Measurements from ENCODE around the gene UBC. TPM values are rescaled to one million over a fixed set of nuclear protein-coding genes. Genes with fewer than 3 reads are reported as not detected.

Gene UBC
- total and polyA plus RNA-seq, 9 of the 15 experiments (the other 6 are each of a cell fraction or from before 2014, with no cell fraction given), result 533 to 1,153 (median 813) TPM

DNA sequence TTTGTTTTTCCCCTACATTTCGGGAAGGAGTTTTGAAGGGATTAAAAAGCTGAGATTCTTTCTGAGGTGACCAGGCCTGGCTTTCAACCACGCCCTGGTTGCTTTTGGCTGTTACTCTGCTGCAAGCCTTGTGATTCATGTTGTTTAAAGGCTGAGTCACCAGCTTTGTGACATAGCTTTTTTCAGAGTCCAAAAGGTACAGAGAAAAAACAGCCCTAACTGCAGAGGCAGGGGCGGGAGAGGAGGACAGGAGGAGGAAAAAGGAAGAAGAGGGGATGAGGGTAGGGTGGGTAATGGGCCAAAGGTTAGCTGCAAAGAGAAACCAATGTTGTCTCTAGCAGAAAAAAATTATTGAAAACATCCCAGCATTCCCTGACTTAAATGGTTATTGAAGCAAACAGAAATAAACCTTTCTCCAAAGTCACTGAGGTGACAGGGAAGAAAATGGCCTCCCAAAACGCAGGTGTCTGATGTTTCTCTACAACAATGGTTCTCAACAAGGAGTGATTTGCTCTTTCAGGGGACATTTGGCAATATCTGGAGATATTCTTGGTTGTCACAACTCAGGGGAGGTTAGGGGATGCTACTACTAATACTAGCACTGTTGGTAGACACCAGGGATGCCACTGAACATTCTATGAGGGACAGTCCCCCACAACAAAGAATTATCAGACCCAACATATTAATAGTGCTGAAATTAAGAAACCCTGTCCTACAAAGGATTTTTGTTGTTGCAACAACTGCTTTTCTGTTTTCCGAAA, 2.1 kb upstream of the UBC start (continued):
- TF ChIP-seq JUND (IDR thresholded peaks at IDR 0.05; ENCODE audit: borderline replicate concordance, low read depth, low read length), result peak; percentile 98
- TF ChIP-seq JUND (tag; IDR thresholded peaks at IDR 0.05; ENCODE audit: borderline replicate concordance, low read depth, low read length), result peak; percentile 91; the same call in 1 of the 3 replicates
- TF ChIP-seq, protein P1, sequence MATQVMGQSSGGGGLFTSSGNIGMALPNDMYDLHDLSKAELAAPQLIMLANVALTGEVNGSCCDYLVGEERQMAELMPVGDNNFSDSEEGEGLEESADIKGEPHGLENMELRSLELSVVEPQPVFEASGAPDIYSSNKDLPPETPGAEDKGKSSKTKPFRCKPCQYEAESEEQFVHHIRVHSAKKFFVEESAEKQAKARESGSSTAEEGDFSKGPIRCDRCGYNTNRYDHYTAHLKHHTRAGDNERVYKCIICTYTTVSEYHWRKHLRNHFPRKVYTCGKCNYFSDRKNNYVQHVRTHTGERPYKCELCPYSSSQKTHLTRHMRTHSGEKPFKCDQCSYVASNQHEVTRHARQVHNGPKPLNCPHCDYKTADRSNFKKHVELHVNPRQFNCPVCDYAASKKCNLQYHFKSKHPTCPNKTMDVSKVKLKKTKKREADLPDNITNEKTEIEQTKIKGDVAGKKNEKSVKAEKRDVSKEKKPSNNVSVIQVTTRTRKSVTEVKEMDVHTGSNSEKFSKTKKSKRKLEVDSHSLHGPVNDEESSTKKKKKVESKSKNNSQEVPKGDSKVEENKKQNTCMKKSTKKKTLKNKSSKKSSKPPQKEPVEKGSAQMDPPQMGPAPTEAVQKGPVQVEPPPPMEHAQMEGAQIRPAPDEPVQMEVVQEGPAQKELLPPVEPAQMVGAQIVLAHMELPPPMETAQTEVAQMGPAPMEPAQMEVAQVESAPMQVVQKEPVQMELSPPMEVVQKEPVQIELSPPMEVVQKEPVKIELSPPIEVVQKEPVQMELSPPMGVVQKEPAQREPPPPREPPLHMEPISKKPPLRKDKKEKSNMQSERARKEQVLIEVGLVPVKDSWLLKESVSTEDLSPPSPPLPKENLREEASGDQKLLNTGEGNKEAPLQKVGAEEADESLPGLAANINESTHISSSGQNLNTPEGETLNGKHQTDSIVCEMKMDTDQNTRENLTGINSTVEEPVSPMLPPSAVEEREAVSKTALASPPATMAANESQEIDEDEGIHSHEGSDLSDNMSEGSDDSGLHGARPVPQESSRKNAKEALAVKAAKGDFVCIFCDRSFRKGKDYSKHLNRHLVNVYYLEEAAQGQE (IDR thresholded peaks at IDR 0.05; ENCODE audit: borderline replicate concordance), result 0 out of 2 replicates have a peak, but pooled peaks have one; percentile 6
- TF ChIP-seq, protein P1 (CRISPR knock-in tag; IDR thresholded peaks at IDR 0.05; ENCODE audit: low read depth), result no peak
- no peak for TF ChIP-seq GABPB2 (CRISPR knock-in tag; conservative IDR thresholded peaks at IDR 0.05)
- TF ChIP-seq, protein P2, sequence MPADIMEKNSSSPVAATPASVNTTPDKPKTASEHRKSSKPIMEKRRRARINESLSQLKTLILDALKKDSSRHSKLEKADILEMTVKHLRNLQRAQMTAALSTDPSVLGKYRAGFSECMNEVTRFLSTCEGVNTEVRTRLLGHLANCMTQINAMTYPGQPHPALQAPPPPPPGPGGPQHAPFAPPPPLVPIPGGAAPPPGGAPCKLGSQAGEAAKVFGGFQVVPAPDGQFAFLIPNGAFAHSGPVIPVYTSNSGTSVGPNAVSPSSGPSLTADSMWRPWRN (IDR thresholded peaks at IDR 0.05; ENCODE audit: low read depth), result no peak
- TF ChIP-seq KAT7 (CRISPR knock-in tag; IDR thresholded peaks at IDR 0.05; ENCODE audit: borderline replicate concordance), result no peak
- no peak for TF ChIP-seq SAFB (IDR thresholded peaks at IDR 0.05; ENCODE audit: borderline replicate concordance, low read depth, low read length)
- TF ChIP-seq PHF21A (IDR thresholded peaks at IDR 0.05; ENCODE audit: borderline replicate concordance, low read depth), result peak; percentile 83; the same call in 1 of the 2 replicates
- no peak; the same call in 1 of the 2 replicates for TF ChIP-seq MBD2 (IDR thresholded peaks at IDR 0.05; ENCODE audit: borderline replicate concordance, low read depth)
- TF ChIP-seq SP2 (IDR thresholded peaks at IDR 0.05; ENCODE audit: extremely low read depth, low read depth, low read length, poor library complexity, severe bottlenecking), result no peak
- peak; percentile 39; the same call in 1 of the 2 replicates for TF ChIP-seq ATF7 (IDR thresholded peaks at IDR 0.05)
- TF ChIP-seq TBL1XR1 (IDR thresholded peaks at IDR 0.05; ENCODE audit: low read length in 2 of 2), result peak; percentile 23 to 28; a peak in 1 of 4 replicates
- TF ChIP-seq LEF1 (IDR thresholded peaks at IDR 0.05), result peak; percentile 15; the same call in 1 of the 2 replicates
- TF ChIP-seq, protein P3, sequence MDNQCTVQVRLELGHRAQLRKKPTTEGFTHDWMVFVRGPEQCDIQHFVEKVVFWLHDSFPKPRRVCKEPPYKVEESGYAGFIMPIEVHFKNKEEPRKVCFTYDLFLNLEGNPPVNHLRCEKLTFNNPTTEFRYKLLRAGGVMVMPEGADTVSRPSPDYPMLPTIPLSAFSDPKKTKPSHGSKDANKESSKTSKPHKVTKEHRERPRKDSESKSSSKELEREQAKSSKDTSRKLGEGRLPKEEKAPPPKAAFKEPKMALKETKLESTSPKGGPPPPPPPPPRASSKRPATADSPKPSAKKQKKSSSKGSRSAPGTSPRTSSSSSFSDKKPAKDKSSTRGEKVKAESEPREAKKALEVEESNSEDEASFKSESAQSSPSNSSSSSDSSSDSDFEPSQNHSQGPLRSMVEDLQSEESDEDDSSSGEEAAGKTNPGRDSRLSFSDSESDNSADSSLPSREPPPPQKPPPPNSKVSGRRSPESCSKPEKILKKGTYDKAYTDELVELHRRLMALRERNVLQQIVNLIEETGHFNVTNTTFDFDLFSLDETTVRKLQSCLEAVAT (IDR thresholded peaks at IDR 0.05), result peak; percentile 77 to 88
- no peak for TF ChIP-seq BMI1 (IDR thresholded peaks at IDR 0.05; ENCODE audit: low read length)
- no peak; the same call in 1 of the 2 replicates for TF ChIP-seq SP1 (CRISPR knock-in tag; IDR thresholded peaks at IDR 0.05)
- no peak for TF ChIP-seq U2AF2 (optimal IDR thresholded peaks at IDR 0.05; ENCODE audit: low read depth, low read length)
- no peak for TF ChIP-seq RBFOX2 (IDR thresholded peaks at IDR 0.05; ENCODE audit: low read depth, low read length)

Data from K562 (cell line).